SK-N-SH (cell line): ENCODE data around the gene IGF2BP2.

Source experiments
- CTCF ChIP-seq: fragments of 200-600 bp; sonication (generic); IDR thresholded peaks from 2 replicates; pipeline ENCODE4 v1.6.1; 2017; ENCODE audit warnings: antibody characterized with exemption, mild to moderate bottlenecking, moderate library complexity
- EZH2phosphoT487 ChIP-seq: fragments of 200-600 bp; sonication (generic); IDR thresholded peaks from 2 replicates; pipeline ENCODE4 v1.6.1; 2017; ENCODE audit warnings: low read depth, mixed run types, mild to moderate bottlenecking, antibody characterized with exemption, moderate library complexity, borderline replicate concordance
- GATA2 ChIP-seq: sonication (generic); formaldehyde crosslinking; IDR thresholded peaks from 2 replicates; pipeline ENCODE4 v1.5.0; 2020; ENCODE audit warnings: mild to moderate bottlenecking, missing genetic modification reagents
- POLR2AphosphoS5 ChIP-seq: IDR thresholded peaks from 2 replicates; pipeline ENCODE4 v1.6.1; 2012; ENCODE audit warnings: low read depth, low read length
- RCOR1 ChIP-seq: fragments of 150-350 bp; IDR thresholded peaks from 2 replicates; pipeline ENCODE4 v1.6.1; 2017; ENCODE audit warnings: antibody characterized with exemption, low read length
- REST ChIP-seq: IDR thresholded peaks from 2 replicates; pipeline ENCODE4 v1.6.1; 2012; ENCODE audit warnings: mild to moderate bottlenecking, low read depth, low read length, moderate library complexity

GRCh38 chr3:185678027-185678426, 146.8 kb downstream of the IGF2BP2 start:
- no peak for TF ChIP-seq CTCF
- no peak for TF ChIP-seq REST
- no peak for TF ChIP-seq EZH2phosphoT487
- no peak for TF ChIP-seq GATA2 (CRISPR knock-in tag)
- TF ChIP-seq POLR2AphosphoS5: no peak
- TF ChIP-seq RCOR1: no peak
